GM23338 (cell line): ENCODE measurements around the gene GUCY2C.

Source experiments
- CREB1 ChIP-seq: fragments of 250-450 bp; sonication (Bioruptor Pico); IDR thresholded peaks from 2 replicates; pipeline ENCODE4 v1.5.0; 2020; ENCODE audit warnings: low read depth, mild to moderate bottlenecking, moderate library complexity
- ETS1 ChIP-seq: IDR thresholded peaks from 2 replicates; pipeline ENCODE4 v1.6.1; 2016; ENCODE audit warnings: antibody characterized with exemption
- EZH2 ChIP-seq: fragments of 200-600 bp; sonication (generic); IDR thresholded peaks from one replicate; pipeline ENCODE4 v1.8.0; 2017; ENCODE audit warnings: antibody characterized with exemption, mild to moderate bottlenecking, low read depth; ENCODE audit not compliant: unreplicated experiment
- EZH2phosphoT487 ChIP-seq: fragments of 200-600 bp; sonication (generic); IDR thresholded peaks from one replicate; pipeline ENCODE4 v1.8.1; 2018; ENCODE audit warnings: antibody characterized with exemption; ENCODE audit not compliant: unreplicated experiment
- NANOG ChIP-seq: IDR thresholded peaks from 2 replicates; pipeline ENCODE4 v1.6.1; 2016; ENCODE audit warnings: antibody characterized with exemption, borderline replicate concordance
- POLR2AphosphoS5 ChIP-seq: IDR thresholded peaks from 2 replicates; pipeline ENCODE4 v1.6.1; 2016; ENCODE audit warnings: antibody characterized with exemption, low read depth
- REST ChIP-seq: IDR thresholded peaks from one replicate; pipeline ENCODE4 v1.6.1; 2018; ENCODE audit warnings: antibody characterized with exemption; ENCODE audit not compliant: unreplicated experiment
- ZNF114 ChIP-seq: fragments of 250-450 bp; sonication (Bioruptor Pico); IDR thresholded peaks from 2 replicates; pipeline ENCODE4 v1.5.0; 2020; ENCODE audit warnings: mild to moderate bottlenecking, moderate library complexity
- ZNF331 ChIP-seq: fragments of 250-450 bp; sonication (Bioruptor Pico); IDR thresholded peaks from 2 replicates; pipeline ENCODE4 v1.5.0; 2020; ENCODE audit warnings: low read depth, mild to moderate bottlenecking, moderate library complexity
- TF ChIP-seq, protein P1 (sequence below), 2 experiments: fragments of 200-600 bp in 1 of 2; sonication (generic) in 1 of 2; conservative IDR thresholded peaks; 2 replicates each; pipeline versions ENCODE4 v1.5.1 to v1.6.1; 2016 to 2017; ENCODE audit warnings: antibody characterized with exemption in 2 of 2, low read depth in 2 of 2, mild to moderate bottlenecking in 2 of 2, moderate library complexity in 1 of 2
- TF ChIP-seq, protein P2 (sequence below): fragments of 250-450 bp; sonication (Bioruptor Pico); IDR thresholded peaks from 2 replicates; pipeline ENCODE4 v1.5.0; 2020; ENCODE audit warnings: mild to moderate bottlenecking, moderate library complexity

GRCh38 chr12:14654842-14655241 is 41.6 kb downstream of the GUCY2C start:
- TF ChIP-seq REST (no peak), CREB1 (CRISPR knock-in tag) (no peak), EZH2 (no peak), POLR2AphosphoS5 (no peak), EZH2phosphoT487 (no peak), ETS1 (no peak), ZNF114 (no peak), ZNF331 (CRISPR knock-in tag) (no peak), NANOG (no peak)
- TF ChIP-seq, protein P1, sequence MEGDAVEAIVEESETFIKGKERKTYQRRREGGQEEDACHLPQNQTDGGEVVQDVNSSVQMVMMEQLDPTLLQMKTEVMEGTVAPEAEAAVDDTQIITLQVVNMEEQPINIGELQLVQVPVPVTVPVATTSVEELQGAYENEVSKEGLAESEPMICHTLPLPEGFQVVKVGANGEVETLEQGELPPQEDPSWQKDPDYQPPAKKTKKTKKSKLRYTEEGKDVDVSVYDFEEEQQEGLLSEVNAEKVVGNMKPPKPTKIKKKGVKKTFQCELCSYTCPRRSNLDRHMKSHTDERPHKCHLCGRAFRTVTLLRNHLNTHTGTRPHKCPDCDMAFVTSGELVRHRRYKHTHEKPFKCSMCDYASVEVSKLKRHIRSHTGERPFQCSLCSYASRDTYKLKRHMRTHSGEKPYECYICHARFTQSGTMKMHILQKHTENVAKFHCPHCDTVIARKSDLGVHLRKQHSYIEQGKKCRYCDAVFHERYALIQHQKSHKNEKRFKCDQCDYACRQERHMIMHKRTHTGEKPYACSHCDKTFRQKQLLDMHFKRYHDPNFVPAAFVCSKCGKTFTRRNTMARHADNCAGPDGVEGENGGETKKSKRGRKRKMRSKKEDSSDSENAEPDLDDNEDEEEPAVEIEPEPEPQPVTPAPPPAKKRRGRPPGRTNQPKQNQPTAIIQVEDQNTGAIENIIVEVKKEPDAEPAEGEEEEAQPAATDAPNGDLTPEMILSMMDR (conservative IDR thresholded peaks at IDR 0.05; ENCODE audit: low read depth in 2 of 2), result no peak
- TF ChIP-seq, protein P2, sequence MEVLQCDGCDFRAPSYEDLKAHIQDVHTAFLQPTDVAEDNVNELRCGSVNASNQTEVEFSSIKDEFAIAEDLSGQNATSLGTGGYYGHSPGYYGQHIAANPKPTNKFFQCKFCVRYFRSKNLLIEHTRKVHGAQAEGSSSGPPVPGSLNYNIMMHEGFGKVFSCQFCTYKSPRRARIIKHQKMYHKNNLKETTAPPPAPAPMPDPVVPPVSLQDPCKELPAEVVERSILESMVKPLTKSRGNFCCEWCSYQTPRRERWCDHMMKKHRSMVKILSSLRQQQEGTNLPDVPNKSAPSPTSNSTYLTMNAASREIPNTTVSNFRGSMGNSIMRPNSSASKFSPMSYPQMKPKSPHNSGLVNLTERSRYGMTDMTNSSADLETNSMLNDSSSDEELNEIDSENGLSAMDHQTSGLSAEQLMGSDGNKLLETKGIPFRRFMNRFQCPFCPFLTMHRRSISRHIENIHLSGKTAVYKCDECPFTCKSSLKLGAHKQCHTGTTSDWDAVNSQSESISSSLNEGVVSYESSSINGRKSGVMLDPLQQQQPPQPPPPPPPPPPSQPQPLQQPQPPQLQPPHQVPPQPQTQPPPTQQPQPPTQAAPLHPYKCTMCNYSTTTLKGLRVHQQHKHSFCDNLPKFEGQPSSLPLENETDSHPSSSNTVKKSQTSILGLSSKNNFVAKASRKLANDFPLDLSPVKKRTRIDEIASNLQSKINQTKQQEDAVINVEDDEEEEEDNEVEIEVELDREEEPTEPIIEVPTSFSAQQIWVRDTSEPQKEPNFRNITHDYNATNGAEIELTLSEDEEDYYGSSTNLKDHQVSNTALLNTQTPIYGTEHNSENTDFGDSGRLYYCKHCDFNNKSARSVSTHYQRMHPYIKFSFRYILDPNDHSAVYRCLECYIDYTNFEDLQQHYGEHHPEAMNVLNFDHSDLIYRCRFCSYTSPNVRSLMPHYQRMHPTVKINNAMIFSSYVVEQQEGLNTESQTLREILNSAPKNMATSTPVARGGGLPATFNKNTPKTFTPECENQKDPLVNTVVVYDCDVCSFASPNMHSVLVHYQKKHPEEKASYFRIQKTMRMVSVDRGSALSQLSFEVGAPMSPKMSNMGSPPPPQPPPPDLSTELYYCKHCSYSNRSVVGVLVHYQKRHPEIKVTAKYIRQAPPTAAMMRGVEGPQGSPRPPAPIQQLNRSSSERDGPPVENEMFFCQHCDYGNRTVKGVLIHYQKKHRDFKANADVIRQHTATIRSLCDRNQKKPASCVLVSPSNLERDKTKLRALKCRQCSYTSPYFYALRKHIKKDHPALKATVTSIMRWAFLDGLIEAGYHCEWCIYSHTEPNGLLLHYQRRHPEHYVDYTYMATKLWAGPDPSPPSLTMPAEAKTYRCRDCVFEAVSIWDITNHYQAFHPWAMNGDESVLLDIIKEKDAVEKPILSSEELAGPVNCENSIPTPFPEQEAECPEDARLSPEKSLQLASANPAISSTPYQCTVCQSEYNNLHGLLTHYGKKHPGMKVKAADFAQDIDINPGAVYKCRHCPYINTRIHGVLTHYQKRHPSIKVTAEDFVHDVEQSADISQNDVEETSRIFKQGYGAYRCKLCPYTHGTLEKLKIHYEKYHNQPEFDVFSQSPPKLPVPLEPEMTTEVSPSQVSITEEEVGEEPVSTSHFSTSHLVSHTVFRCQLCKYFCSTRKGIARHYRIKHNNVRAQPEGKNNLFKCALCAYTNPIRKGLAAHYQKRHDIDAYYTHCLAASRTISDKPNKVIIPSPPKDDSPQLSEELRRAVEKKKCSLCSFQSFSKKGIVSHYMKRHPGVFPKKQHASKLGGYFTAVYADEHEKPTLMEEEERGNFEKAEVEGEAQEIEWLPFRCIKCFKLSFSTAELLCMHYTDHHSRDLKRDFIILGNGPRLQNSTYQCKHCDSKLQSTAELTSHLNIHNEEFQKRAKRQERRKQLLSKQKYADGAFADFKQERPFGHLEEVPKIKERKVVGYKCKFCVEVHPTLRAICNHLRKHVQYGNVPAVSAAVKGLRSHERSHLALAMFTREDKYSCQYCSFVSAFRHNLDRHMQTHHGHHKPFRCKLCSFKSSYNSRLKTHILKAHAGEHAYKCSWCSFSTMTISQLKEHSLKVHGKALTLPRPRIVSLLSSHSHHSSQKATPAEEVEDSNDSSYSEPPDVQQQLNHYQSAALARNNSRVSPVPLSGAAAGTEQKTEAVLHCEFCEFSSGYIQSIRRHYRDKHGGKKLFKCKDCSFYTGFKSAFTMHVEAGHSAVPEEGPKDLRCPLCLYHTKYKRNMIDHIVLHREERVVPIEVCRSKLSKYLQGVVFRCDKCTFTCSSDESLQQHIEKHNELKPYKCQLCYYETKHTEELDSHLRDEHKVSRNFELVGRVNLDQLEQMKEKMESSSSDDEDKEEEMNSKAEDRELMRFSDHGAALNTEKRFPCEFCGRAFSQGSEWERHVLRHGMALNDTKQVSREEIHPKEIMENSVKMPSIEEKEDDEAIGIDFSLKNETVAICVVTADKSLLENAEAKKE (CRISPR knock-in tag), result no peak
